MM.1S (cell line): ENCODE data around the gene GJC1.

Source experiments
- DNase-seq: peaks from one replicate; pipeline ENCODE4 v3.0.0-alpha.2; 2015
- H2AFZ ChIP-seq: fragments of 300-600 bp; sonication (generic); 2 replicates; pipeline ENCODE4 v1.6.0; 2016; ENCODE audit warnings: antibody characterized with exemption, low read length
- H3F3A ChIP-seq: fragments of 300-600 bp; sonication (generic); 2 replicates; pipeline ENCODE4 v1.6.1; 2016; ENCODE audit warnings: mild to moderate bottlenecking, antibody characterized with exemption, low read length, moderate library complexity, mixed read lengths; ENCODE audit not compliant: insufficient read depth
- H3K27ac ChIP-seq: fragments of 300-600 bp; sonication (generic); 2 replicates; pipeline ENCODE4 v1.5.1; 2016; ENCODE audit warnings: mild to moderate bottlenecking, low read length
- H3K27me3 ChIP-seq: fragments of 300-600 bp; sonication (generic); replicated peaks from 2 replicates; pipeline ENCODE4 v1.6.0; 2016; ENCODE audit warnings: low read length; ENCODE audit not compliant: insufficient read depth
- H3K36me3 ChIP-seq: fragments of 300-600 bp; sonication (generic); replicated peaks from 2 replicates; pipeline ENCODE4 v1.6.1; 2016; ENCODE audit warnings: mild to moderate bottlenecking, low read length, mixed read lengths; ENCODE audit not compliant: insufficient read depth
- H3K4me1 ChIP-seq: fragments of 300-600 bp; sonication (generic); 2 replicates; pipeline ENCODE4 v1.6.1; 2016; ENCODE audit warnings: low read length, mixed read lengths
- H3K4me2 ChIP-seq: fragments of 300-600 bp; sonication (generic); 2 replicates; pipeline ENCODE4 v1.6.0; 2016; ENCODE audit warnings: low read depth, low read length
- H3K4me3 ChIP-seq: fragments of 300-600 bp; sonication (generic); 2 replicates; pipeline ENCODE4 v1.5.1; 2016; ENCODE audit warnings: low read length, mixed read lengths
- H3K79me2 ChIP-seq: fragments of 300-600 bp; sonication (generic); 2 replicates; pipeline ENCODE4 v1.6.1; 2016; ENCODE audit warnings: mixed run types, low read length, mixed read lengths
- H3K9ac ChIP-seq: fragments of 300-600 bp; sonication (generic); 2 replicates; pipeline ENCODE4 v1.6.1; 2016; ENCODE audit warnings: low read length, mixed read lengths
- H3K9me2 ChIP-seq: fragments of 300-600 bp; sonication (generic); replicated peaks from 2 replicates; pipeline ENCODE4 v1.6.1; 2016; ENCODE audit warnings: mild to moderate bottlenecking, low read length, mixed read lengths; ENCODE audit not compliant: insufficient read depth
- H3K9me3 ChIP-seq: fragments of 300-600 bp; sonication (generic); replicated peaks from 2 replicates; pipeline ENCODE4 v1.6.1; 2016; ENCODE audit warnings: mild to moderate bottlenecking, low read length, mixed read lengths; ENCODE audit not compliant: insufficient read depth
- H4K20me1 ChIP-seq: fragments of 300-600 bp; sonication (generic); 2 replicates; pipeline ENCODE4 v1.6.1; 2016; ENCODE audit warnings: mild to moderate bottlenecking, low read length, moderate library complexity, mixed read lengths; ENCODE audit not compliant: insufficient read depth
- CTCF ChIP-seq: fragments of 300-600 bp; sonication (generic); IDR thresholded peaks from 2 replicates; pipeline ENCODE4 v1.5.1; 2016; ENCODE audit warnings: antibody characterized with exemption, low read length, mixed read lengths
- EZH2 ChIP-seq: fragments of 300-600 bp; sonication (generic); optimal IDR thresholded peaks from 2 replicates; pipeline ENCODE3; 2017; ENCODE audit warnings: low read depth, mild to moderate bottlenecking, antibody characterized with exemption, low read length, mixed read lengths
- EZH2phosphoT487 ChIP-seq: fragments of 300-600 bp; sonication (generic); IDR thresholded peaks from 2 replicates; pipeline ENCODE4 v1.6.1; 2018; ENCODE audit warnings: antibody characterized with exemption, low read length

The GJC1 gene

DNA sequence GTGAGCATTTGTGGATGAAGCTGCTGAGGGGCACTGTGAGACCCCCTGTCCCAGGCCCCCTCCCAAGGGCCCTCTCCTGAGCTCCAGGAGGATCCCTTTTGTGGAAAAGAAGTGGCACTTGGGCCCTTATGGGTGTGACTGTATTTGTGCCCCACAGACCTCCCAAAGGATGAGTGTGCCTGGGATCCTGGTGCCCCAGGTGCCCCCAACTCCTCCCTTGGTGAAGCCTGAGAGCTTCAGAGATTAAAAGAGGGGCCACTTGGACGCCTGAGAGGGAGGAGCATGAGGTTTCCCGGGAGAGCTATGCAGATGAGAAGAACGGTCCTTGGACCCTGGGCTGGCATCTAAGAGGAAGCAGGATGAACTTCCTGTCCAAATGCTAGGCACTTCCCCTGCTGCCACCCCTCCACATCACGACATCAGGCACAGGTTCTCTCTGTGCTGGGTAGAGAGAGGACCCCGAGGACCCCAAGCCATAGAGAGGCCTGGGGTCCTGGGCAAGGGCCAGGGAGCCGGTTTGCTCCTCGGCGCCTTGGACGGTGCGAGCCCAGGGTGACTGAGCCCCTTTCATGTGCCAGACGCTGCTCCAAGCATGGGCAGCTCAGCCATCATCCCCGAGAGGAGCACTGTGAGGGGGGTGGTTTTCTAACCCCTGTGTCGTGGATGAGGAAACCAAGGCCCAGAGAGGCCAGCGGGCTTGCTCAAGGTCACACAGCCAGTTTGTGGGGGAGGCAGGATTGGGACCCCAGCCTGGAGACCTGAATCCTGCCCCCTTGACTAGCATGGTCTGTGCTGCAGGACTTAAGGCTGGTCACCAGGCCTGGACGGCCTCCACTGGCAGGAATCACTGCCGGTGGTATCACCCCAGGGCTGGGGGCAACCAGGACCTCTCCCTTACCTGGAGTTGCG lies 76.9 kb downstream of the GJC1 start:
- Histone ChIP-seq H3K4me2 (no peak overlapping the region), H3K36me3 (no peaks in the 10 kb centered on the region), H3K4me3 (no peak overlapping the region), H3K9me2 (no peaks in the 10 kb centered on the region), H3K9me3 (no peaks in the 10 kb centered on the region), H3K9ac (no peak overlapping the region), H3K27me3 (peaks cover 14% of the 10 kb centered on the region), H3K27ac (no peak overlapping the region), H3K4me1 (no peaks in the 10 kb centered on the region), H2AFZ (no peak overlapping the region), H4K20me1 (no peaks in the 10 kb centered on the region), H3K79me2 (no peaks in the 10 kb centered on the region), H3F3A (no peaks in the 10 kb centered on the region)
- no peak for DNase-seq
- TF ChIP-seq EZH2phosphoT487 (no peak), CTCF (no peak), EZH2 (no peak)

DNA sequence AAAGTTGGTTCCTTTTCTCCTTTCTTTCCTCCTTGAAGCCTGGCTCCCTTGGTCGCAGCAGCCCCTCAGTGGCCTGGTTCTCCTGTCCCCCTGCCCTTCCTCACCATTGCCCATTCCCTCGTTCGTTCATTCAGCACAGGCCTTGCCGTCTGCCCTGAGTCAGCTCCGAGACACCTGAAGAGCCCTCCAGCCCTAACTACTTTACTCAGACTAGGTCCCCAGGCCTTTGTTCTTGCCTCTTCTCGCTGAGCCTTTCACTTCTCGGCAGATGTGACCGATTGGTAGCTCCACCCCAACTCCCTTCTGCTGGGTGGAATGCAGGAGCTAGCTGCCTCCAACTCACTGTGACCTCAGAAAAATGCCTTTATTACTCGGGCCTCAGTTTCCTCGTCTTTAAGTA lies 78.3 kb downstream of the GJC1 start:
- Histone ChIP-seq H3K4me1 (no peaks in the 10 kb centered on the region), H3F3A (no peaks in the 10 kb centered on the region), H3K4me3 (no peak overlapping the region), H3K4me2 (no peak overlapping the region), H4K20me1 (no peaks in the 10 kb centered on the region), H3K9me2 (no peaks in the 10 kb centered on the region), H3K9ac (no peak overlapping the region), H3K36me3 (no peaks in the 10 kb centered on the region), H3K79me2 (no peaks in the 10 kb centered on the region), H2AFZ (no peak overlapping the region), H3K9me3 (no peaks in the 10 kb centered on the region), H3K27me3 (no peaks in the 10 kb centered on the region), H3K27ac (no peak overlapping the region)
- TF ChIP-seq EZH2phosphoT487, result no peak
- TF ChIP-seq CTCF, result no peak
- no peak for TF ChIP-seq EZH2
- DNase-seq, result no peak

GRCh38 chr17:44751331-44751730 lies 78.8 kb downstream of the GJC1 start:
- Histone ChIP-seq H3K9me3 (no peaks in the 10 kb centered on the region), H3K9me2 (no peaks in the 10 kb centered on the region), H3K9ac (no peak overlapping the region), H3F3A (no peaks in the 10 kb centered on the region), H4K20me1 (no peaks in the 10 kb centered on the region), H3K36me3 (no peaks in the 10 kb centered on the region), H3K27ac (no peak overlapping the region), H3K27me3 (no peaks in the 10 kb centered on the region), H2AFZ (no peak overlapping the region), H3K4me2 (no peak overlapping the region), H3K4me1 (no peaks in the 10 kb centered on the region), H3K4me3 (no peak overlapping the region), H3K79me2 (no peaks in the 10 kb centered on the region)
- DNase-seq, result no peak
- TF ChIP-seq CTCF (no peak), EZH2 (no peak), EZH2phosphoT487 (no peak)
